ENCODE results near the gene DMAP1.

DMAP1 gene

GRCh38 chr1:44256762-44257554 is 43.7 kb downstream of the DMAP1 start:
- no peak for DNase-seq

GRCh38 chr1:44259090-44259489 is 45.8 kb downstream of the DMAP1 start:
- no peak for DNase-seq

GRCh38 chr1:44260792-44261170 is 47.5 kb downstream of the DMAP1 start:
- no peak for DNase-seq

- DNase-seq = no peak
Measured at GRCh38 chr1:44261171-44261817, 48.0 kb downstream of the DMAP1 start.

DNA sequence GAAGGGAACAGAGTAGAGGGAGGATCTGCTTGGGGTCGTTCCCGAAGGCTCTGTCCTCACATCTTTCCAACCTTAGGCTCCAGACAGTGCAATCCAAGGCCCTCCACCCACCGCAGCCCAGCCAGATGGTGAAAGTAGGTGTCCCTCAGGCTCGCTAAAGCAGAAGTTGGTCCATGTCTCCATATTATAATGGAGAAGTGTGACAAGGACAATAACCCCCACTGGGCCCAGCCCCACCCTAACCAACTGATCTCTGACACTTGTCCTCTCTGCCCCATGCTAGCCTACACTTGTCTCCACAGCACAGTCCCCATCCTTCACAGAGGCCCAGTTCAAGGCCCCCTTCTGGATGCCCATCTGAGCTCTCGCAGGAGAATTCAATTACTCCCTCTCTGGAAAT is 48.7 kb downstream of the DMAP1 start:
- DNase-seq = no peak

DNA sequence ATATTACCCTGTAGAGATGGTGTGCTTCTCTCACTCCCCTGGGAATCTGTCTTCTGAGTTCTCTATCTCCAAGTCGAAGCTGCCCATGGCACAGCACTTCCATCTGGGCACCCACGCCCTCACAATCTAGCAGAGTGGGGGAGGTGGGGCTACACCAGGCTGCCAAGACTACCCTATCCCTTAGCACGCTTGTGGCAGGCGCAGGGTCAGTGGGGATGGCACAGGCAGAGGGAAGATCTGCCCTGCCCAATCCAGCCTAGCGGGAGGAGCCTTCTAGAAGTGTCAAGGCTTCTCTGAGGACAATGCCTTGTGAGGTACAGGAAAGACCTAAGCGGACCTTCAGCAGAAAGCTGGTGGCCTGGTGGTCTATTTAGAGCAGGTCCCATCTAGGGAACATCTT is 49.1 kb downstream of the DMAP1 start:
- no peak for DNase-seq

DNA sequence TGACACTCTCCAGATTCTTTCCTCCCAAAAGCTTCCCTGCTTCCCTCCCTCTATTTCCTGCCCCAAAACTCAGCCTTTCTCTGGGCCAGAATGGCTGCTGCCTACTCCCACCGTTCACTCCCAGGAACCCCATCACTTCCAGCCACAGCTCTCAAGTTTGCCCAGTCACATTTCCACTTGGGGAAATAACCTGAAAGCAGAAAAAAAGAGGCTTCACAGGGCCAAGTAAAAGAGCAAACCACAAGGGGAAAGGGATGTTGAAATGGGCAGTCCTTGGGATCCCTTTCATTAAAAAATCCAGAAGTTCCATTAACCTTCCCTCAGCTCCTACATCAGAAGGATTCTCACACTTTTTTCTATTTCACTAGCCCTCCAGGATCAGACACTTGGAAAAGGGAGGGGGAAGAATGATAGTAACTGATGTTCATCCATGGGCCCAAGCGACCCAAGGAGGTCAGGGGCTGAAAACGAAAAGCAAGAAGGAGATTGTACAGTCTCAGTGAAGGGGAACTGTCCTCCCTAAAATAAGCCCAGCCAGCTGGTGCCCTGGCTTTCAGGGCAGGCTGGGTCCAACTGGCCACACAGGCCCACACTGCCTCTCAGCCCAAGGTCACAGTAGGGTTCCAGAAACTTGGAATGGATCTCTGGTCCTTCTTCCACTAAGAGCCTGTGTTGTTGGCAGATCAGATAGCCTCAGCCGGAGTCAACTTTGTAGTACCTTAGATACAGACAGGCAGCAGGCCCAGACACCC is 49.7 kb downstream of the DMAP1 start:
- no peak for DNase-seq

GRCh38 chr1:44263568-44264450 is 50.5 kb downstream of the DMAP1 start:
- no peak for DNase-seq

DNA sequence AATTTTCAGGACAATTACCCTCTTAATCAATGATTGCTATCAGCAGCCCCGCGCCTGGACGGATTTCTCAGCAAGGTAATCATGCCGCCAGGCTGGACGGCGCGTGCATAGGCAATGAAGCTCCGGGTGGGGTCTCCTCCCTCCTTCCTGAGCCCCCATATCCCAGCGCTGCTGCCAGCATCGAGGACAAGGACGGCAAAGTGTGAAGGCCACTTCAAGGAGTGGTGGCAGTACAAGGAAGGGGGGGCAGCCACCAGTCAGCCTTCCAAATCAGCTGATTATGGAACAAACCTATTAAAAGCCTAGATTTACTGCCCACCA is 51.1 kb downstream of the DMAP1 start:
- no peak for DNase-seq

GRCh38 chr1:44265656-44266358 is 52.5 kb downstream of the DMAP1 start:
- no peak for DNase-seq

DNA sequence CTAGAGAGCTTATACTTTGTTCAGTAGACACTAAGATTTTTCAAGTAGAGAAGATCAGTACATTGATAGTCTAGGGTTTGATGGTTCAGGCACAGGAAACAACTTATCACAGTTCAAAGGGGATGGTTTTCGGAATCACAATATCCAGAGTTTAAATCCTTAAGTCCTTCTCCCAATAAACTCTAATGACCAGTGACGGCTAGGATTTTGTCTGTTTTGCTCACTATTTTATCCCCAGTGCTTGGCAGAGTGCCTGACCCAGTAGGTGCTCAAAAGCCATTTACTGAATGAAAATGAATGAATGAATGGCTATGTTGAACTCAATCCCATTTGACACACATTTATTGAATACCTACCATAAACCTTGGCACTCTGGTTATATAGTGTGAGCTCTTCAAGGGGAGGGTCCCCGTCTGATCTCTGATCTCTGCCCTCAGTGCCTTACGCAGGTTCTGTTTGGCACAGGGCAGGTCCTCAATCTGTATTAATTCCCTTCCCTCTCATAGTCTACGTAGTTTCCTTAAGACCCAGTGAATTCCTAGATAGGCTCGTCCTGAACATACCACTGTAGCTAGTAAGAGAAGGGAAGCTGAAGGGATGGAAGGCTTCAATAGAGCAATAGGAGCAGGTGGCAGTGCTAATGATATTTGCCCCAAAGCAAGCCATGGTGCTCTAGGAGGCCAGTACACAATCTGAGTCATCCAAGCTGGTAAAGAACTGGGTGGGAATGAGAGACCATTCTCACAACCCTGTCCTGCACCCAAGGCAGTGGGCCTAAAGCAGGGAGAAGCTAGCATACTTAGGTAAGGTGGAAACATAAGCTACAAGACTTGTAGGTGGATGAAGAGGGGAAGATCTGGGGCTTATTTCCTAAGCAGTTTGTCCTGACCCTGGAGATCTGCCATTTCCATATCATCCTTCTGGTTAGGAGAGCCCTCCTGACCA is 53.4 kb downstream of the DMAP1 start:
- no peak for DNase-seq

DNA sequence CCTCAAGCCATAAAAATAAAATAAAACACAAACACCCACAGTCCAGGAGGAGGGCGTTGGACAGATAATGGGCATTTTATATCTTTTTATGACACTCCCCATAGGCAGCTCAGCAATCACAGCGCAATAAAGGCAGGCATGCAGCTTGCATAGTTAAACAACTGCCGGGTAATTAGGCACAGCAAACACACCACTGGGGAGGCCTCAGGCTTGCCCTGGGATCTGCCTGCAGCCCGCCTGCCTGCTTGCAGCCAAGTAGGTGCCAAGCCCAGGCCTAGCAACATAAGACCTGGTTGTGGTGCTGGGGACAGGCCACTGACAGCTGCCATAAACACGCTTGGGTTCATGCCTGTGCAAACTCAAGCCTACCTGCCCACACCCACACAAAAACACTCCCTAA is 54.2 kb downstream of the DMAP1 start:
- no peak for DNase-seq

GRCh38 chr1:44268054-44268453 is 54.8 kb downstream of the DMAP1 start:
- DNase-seq = no peak
